KMS-11 (cell line): Measurements from ENCODE around the gene OR12D2.

Source experiments
- H2AFZ ChIP-seq: fragments of 200-600 bp; sonication (generic); 2 replicates; pipeline ENCODE4 v1.6.1; 2016; ENCODE audit warnings: antibody characterized with exemption, mixed run types, low read depth
- H3K27ac ChIP-seq: fragments of 200-600 bp; sonication (generic); 2 replicates; pipeline ENCODE4 v1.6.1; 2016; ENCODE audit warnings: mild to moderate bottlenecking, mixed run types
- H3K27me3 ChIP-seq: fragments of 200-600 bp; sonication (generic); 2 replicates; pipeline ENCODE4 v1.6.1; 2017; ENCODE audit warnings: mild to moderate bottlenecking, low read depth, mixed run types, moderate library complexity; ENCODE audit not compliant: insufficient read depth
- H3K36me3 ChIP-seq: fragments of 200-600 bp; sonication (generic); 2 replicates; pipeline ENCODE4 v1.6.1; 2017; ENCODE audit warnings: mild to moderate bottlenecking, mixed run types; ENCODE audit not compliant: insufficient read depth
- H3K4me1 ChIP-seq: fragments of 200-600 bp; sonication (generic); 2 replicates; pipeline ENCODE4 v1.6.1; 2016; ENCODE audit warnings: mild to moderate bottlenecking, low read depth, mixed run types; ENCODE audit not compliant: poor library complexity, severe bottlenecking
- H3K4me2 ChIP-seq: fragments of 200-600 bp; sonication (generic); 2 replicates; pipeline ENCODE4 v1.7.0; 2016; ENCODE audit warnings: mild to moderate bottlenecking, mixed run types
- H3K4me3 ChIP-seq: fragments of 200-600 bp; sonication (generic); IDR thresholded peaks from 2 replicates; pipeline ENCODE4 v1.6.1; 2017; ENCODE audit warnings: low read depth, low read length, mixed read lengths; ENCODE audit not compliant: insufficient read depth
- H3K79me2 ChIP-seq: fragments of 200-600 bp; sonication (generic); 2 replicates; pipeline ENCODE4 v1.6.1; 2016; ENCODE audit warnings: low read depth, mixed run types; ENCODE audit not compliant: insufficient read depth
- H3K9ac ChIP-seq: fragments of 200-600 bp; sonication (generic); 2 replicates; pipeline ENCODE4 v1.6.1; 2016; ENCODE audit warnings: mild to moderate bottlenecking, mixed run types
- H4K20me1 ChIP-seq: fragments of 200-600 bp; sonication (generic); 2 replicates; pipeline ENCODE4 v1.6.1; 2016; ENCODE audit warnings: mild to moderate bottlenecking, mixed run types; ENCODE audit not compliant: insufficient read depth
- CTCF ChIP-seq: fragments of 200-600 bp; sonication (generic); conservative IDR thresholded peaks from 2 replicates; pipeline ENCODE4 v1.6.1; 2017; ENCODE audit warnings: low read depth, mild to moderate bottlenecking, antibody characterized with exemption, low read length, moderate library complexity, mixed read lengths

The OR12D2 gene

DNA sequence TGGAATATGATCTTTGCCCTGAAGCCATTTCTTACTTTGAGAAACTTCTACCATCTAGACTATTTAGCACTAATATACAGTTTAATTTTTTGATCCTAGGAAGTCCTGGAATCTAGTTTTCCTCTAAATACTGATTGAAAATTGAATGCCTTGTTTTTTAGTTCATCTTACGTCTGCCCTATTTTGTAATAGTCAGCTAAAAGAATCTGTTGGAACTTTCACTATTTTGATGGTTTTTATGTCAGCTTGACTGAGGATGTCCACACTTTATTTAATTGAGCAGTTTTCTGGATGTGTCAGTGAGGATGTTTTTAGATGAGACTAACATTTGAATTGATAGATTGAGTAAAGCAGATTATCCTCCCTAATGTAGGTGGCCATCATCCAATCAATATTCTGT lies 8.4 kb downstream of the OR12D2 start:
- no peaks in the 10 kb centered on the region for H3K4me1 ChIP-seq
- H3K4me2 ChIP-seq: no peak overlapping the region
- H3K4me3 ChIP-seq: no peak overlapping the region
- H3K27ac ChIP-seq: no peak overlapping the region
- H2AFZ ChIP-seq: no peak overlapping the region
- no peaks in the 10 kb centered on the region for H3K79me2 ChIP-seq
- H3K27me3 ChIP-seq: no peaks in the 10 kb centered on the region
- no peak for TF ChIP-seq CTCF
- H3K36me3 ChIP-seq: no peaks in the 10 kb centered on the region
- no peaks in the 10 kb centered on the region for H4K20me1 ChIP-seq
- no peak overlapping the region for H3K9ac ChIP-seq

- H2AFZ ChIP-seq: no peak within 1 kb of the TSS
- no peaks in the 10 kb centered on the region for H3K36me3 ChIP-seq
- no peaks in the 10 kb centered on the region for H4K20me1 ChIP-seq
- no peaks in the 10 kb centered on the region for H3K79me2 ChIP-seq
- H3K9ac ChIP-seq: no peak within 1 kb of the TSS
- H3K27ac ChIP-seq: no peak within 1 kb of the TSS
- H3K4me3 ChIP-seq: no peak within 1 kb of the TSS
- H3K27me3 ChIP-seq: no peaks in the 10 kb centered on the region
- no peaks in the 10 kb centered on the region for H3K4me1 ChIP-seq
- no peak within 1 kb of the TSS for H3K4me2 ChIP-seq
- TF ChIP-seq CTCF: no peak
Measured at GRCh38 chr6:29414588-29414987, 19.2 kb downstream of the OR12D2 start, which contains the start of gene OR12D1. OR12D1 (plus strand) TSS chr6:29414928.

DNA sequence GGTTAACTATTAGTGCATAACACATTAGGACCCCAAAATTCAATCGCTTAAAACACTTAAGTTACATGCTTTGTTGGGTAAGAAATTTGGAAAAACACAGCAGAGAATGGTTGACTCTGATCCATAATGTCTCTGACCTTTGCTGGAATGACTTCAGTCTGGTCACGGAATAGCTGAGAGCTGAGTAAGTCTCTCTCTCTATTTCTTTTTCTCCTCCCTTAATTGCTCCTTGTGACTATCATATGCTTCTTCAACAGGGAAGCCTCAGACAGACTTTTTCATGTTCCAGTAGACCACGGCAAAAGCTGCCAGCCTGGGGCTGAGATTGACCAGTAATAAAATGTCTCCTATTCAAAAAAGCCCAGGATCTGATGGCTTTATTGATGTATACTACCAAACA lies 24.1 kb downstream of the OR12D2 start:
- H3K4me2 ChIP-seq: no peak overlapping the region
- H3K27ac ChIP-seq: no peak overlapping the region
- TF ChIP-seq CTCF: no peak
- H3K4me3 ChIP-seq: no peak overlapping the region
- H3K27me3 ChIP-seq: no peaks in the 10 kb centered on the region
- no peaks in the 10 kb centered on the region for H4K20me1 ChIP-seq
- H3K9ac ChIP-seq: no peak overlapping the region
- H3K36me3 ChIP-seq: no peaks in the 10 kb centered on the region
- no peaks in the 10 kb centered on the region for H3K79me2 ChIP-seq
- H2AFZ ChIP-seq: no peak overlapping the region
- no peaks in the 10 kb centered on the region for H3K4me1 ChIP-seq

- H3K27ac ChIP-seq: no peak overlapping the region
- no peak overlapping the region for H3K4me2 ChIP-seq
- no peaks in the 10 kb centered on the region for H3K79me2 ChIP-seq
- no peaks in the 10 kb centered on the region for H3K27me3 ChIP-seq
- H3K4me3 ChIP-seq: no peak overlapping the region
- no peaks in the 10 kb centered on the region for H3K36me3 ChIP-seq
- no peaks in the 10 kb centered on the region for H3K4me1 ChIP-seq
- TF ChIP-seq CTCF: no peak
- no peaks in the 10 kb centered on the region for H4K20me1 ChIP-seq
- H2AFZ ChIP-seq: no peak overlapping the region
- no peak overlapping the region for H3K9ac ChIP-seq
Measured at GRCh38 chr6:29424168-29424567, 28.7 kb downstream of the OR12D2 start.

DNA sequence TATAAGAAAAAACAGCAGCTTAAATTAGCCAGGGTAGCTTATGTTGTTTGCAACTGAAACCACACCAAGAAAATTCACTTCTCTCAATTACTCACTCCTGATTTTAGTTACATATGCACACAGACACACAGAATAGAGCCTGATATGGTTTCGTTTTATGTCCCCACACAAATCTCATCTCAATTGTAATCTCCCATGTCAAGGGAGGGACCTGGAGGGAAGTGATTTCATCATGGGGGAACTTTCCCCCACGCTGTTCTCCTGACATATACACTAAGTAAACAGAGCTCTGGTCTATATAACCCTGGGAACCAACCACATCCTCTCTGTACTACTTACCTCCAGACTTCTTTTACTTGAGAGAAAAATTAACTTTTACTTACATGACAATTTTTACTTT lies 29.1 kb downstream of the OR12D2 start:
- H3K4me1 ChIP-seq: no peaks in the 10 kb centered on the region
- TF ChIP-seq CTCF: no peak
- H3K27me3 ChIP-seq: no peaks in the 10 kb centered on the region
- H3K27ac ChIP-seq: no peak overlapping the region
- no peaks in the 10 kb centered on the region for H3K79me2 ChIP-seq
- H4K20me1 ChIP-seq: no peaks in the 10 kb centered on the region
- H2AFZ ChIP-seq: no peak overlapping the region
- no peak overlapping the region for H3K4me3 ChIP-seq
- H3K36me3 ChIP-seq: no peaks in the 10 kb centered on the region
- H3K9ac ChIP-seq: no peak overlapping the region
- no peak overlapping the region for H3K4me2 ChIP-seq
